Ishikawa (cell line): ENCODE measurements around the gene ATF3.

Source experiments
- EP300 ChIP-seq: IDR thresholded peaks from 2 replicates; pipeline ENCODE4 v1.6.1; 2012; ENCODE audit warnings: borderline replicate concordance
- MAX ChIP-seq: IDR thresholded peaks from 2 replicates; pipeline ENCODE4 v1.6.1; 2012
- YY1 ChIP-seq: IDR thresholded peaks from 2 replicates; pipeline ENCODE4 v1.6.1; 2012; ENCODE audit warnings: low read depth

- no peak for TF ChIP-seq YY1
- TF ChIP-seq EP300 = no peak
- TF ChIP-seq MAX = no peak; the same call in 1 of the 2 replicates
These were observed 2.0 kb upstream of the ATF3 start for GRCh38 chr1:212606395-212607205.
